PC-9 (cell line): ENCODE results near the gene DNAL4. TPM values are rescaled to one million over a fixed set of nuclear protein-coding genes. Genes with fewer than 3 reads are reported as not detected.

Experiments used
- BruUV-seq: library from RNA; stranded (reverse); fragments of 400-500 nt; replicated peaks from 2 replicates; lab custom pipeline; 2021; lab: Mats Ljungman, UMichigan
- CTCF ChIA-PET: fragments of 300-600 bp; sonication (Branson Sonifier 250); formaldehyde crosslinking; loops from one replicate; lab custom pipeline; 2022; ENCODE audit warnings: antibody characterized with exemption; lab: Charles Lee
- POLR2A ChIA-PET: fragments of 300-600 bp; sonication (Branson Sonifier 250); formaldehyde crosslinking; loops from one replicate; lab custom pipeline; 2022; ENCODE audit warnings: antibody characterized with exemption; ENCODE audit not compliant: unreplicated experiment; lab: Charles Lee
- DNase-seq, 2 experiments: peaks; one replicate each; pipeline versions ENCODE4 v3.0.0 to v3.0.0-alpha.2; 2015 to 2022; ENCODE audit warnings: mixed read lengths in 1 of 2
- H2AFZ ChIP-seq: fragments of 200-600 bp; sonication (generic); 2 replicates; pipeline ENCODE4 v1.8.1; 2017; ENCODE audit warnings: antibody characterized with exemption
- H3F3A ChIP-seq: fragments of 200-600 bp; sonication (generic); 2 replicates; pipeline ENCODE4 v1.8.1; 2017; ENCODE audit warnings: antibody characterized with exemption, mild to moderate bottlenecking, low read depth; ENCODE audit not compliant: insufficient read depth
- H3K27ac ChIP-seq: fragments of 200-600 bp; sonication (generic); 2 replicates; pipeline ENCODE4 v1.6.1; 2016; ENCODE audit warnings: mixed run types
- H3K27me3 ChIP-seq: fragments of 200-600 bp; sonication (generic); 2 replicates; pipeline ENCODE4 v1.6.1; 2016; ENCODE audit warnings: low read depth, mixed run types; ENCODE audit not compliant: insufficient read depth
- H3K36me3 ChIP-seq: fragments of 200-600 bp; sonication (generic); 2 replicates; pipeline ENCODE4 v1.6.1; 2016; ENCODE audit warnings: low read depth, mixed run types
- H3K4me1 ChIP-seq: fragments of 200-600 bp; sonication (generic); replicated peaks from 2 replicates; pipeline ENCODE4 v1.6.1; 2016; ENCODE audit warnings: mixed run types; ENCODE audit not compliant: insufficient read depth
- H3K4me2 ChIP-seq: fragments of 200-600 bp; sonication (generic); 2 replicates; pipeline ENCODE4 v1.6.1; 2017; ENCODE audit warnings: mixed run types
- H3K4me3 ChIP-seq: fragments of 200-600 bp; sonication (generic); 2 replicates; pipeline ENCODE4 v1.6.1; 2016; ENCODE audit warnings: mixed run types
- H3K79me2 ChIP-seq: fragments of 200-600 bp; sonication (generic); 2 replicates; pipeline ENCODE4 v1.6.1; 2017; ENCODE audit warnings: low read depth, mixed run types
- H3K9me2 ChIP-seq: fragments of 200-600 bp; sonication (generic); 2 replicates; pipeline ENCODE4 v1.8.1; 2017; ENCODE audit warnings: mild to moderate bottlenecking; ENCODE audit not compliant: insufficient read depth
- H3K9me3 ChIP-seq: fragments of 200-600 bp; sonication (generic); 2 replicates; pipeline ENCODE4 v1.8.1; 2016; ENCODE audit warnings: low read depth; ENCODE audit not compliant: insufficient read depth
- H4K20me1 ChIP-seq: fragments of 200-600 bp; sonication (generic); 2 replicates; pipeline ENCODE4 v1.8.1; 2017; ENCODE audit not compliant: insufficient read depth
- EZH2 ChIP-seq: fragments of 200-600 bp; sonication (generic); IDR thresholded peaks from 2 replicates; pipeline ENCODE4 v1.8.0; 2017; ENCODE audit warnings: antibody characterized with exemption, low read depth
- intact Hi-C: fragments of 100-400 bp; cut with micrococcal nuclease; formaldehyde crosslinking; loops from one replicate; pipeline ENCODE4 v1.10.0; 2022; ENCODE audit not compliant: unreplicated experiment
- total RNA-seq: library from RNA; stranded (reverse); gene quantifications from 2 replicates; pipeline ENCODE4 v1.2.3, GENCODE V29; 2021
- TF ChIP-seq, protein P1 (sequence below): fragments of 200-600 bp; sonication (generic); conservative IDR thresholded peaks from 2 replicates; pipeline ENCODE4 v1.6.1; 2017; ENCODE audit warnings: mixed run types, antibody characterized with exemption, mild to moderate bottlenecking, moderate library complexity

The DNAL4 gene
- total RNA-seq, 1 experiment from 2014 or later, result 50.3 TPM

DNA sequence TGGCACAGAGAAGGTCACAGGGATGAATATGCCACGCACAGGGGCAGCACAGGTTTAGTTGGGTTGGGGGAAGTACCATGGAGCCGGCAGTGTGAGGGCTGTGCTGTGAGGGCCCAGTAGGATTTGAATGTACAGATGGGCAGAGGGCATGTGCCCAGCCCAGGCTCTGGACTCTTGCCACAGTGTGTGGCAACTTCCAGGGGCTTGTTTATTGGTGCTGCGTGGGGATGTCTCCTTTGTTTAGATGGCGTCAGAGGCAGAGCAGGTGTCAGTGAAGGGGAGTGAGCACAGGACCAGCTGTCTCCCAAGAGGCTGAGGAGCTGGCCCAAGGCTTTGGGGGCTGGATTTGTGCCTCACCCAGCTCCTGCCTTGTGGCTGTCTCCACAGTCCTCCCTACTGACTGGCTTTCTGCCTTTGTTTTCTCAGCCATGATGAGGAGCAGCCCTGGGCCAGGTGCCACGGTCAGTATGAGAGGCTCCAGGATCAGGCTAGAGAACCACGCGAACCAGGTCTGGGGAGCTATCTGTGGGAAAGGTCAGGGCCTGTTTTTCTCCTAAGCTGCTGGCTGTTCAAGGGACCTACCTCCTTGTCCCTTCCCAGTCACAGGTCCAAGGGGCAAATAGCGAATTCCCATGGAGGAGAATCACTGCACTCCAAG is 60.1 kb downstream of the DNAL4 start:
- ChIA-PET POLR2A (interaction anchor here (0.6 to 1.1 kb wide), 3 partner anchors 30 to 401 kb away, joined by 4 to 14 read pairs (median 4); no protein-coding TSS in a partner anchor), CTCF (interaction anchor here (0.6 to 2.3 kb wide), 3 partner anchors 9 to 60 kb away, joined by 3 to 10 read pairs (median 5); no protein-coding TSS in a partner anchor)
- Histone ChIP-seq H3K79me2 (no peaks in the 10 kb centered on the region), H3K4me2 (no peak overlapping the region), H3K4me3 (no peak overlapping the region), H3K27ac (peak overlapping the region; percentile 33; the same call in 1 of the 2 replicates), H3K36me3 (peaks cover 42% of the 10 kb centered on the region), H3K9me2 (no peaks in the 10 kb centered on the region), H3K4me1 (peaks cover 7% of the 10 kb centered on the region; the same call in 1 of the 2 replicates), H4K20me1 (peaks cover 28% of the 10 kb centered on the region), H3K9me3 (no peaks in the 10 kb centered on the region), H2AFZ (no peak overlapping the region), H3F3A (peaks cover 49% of the 10 kb centered on the region), H3K27me3 (no peaks in the 10 kb centered on the region)
- no TSS peak for BruUV-seq
- DNase-seq, result no peak
- TF ChIP-seq EZH2, result no peak
- TF ChIP-seq, protein P1, sequence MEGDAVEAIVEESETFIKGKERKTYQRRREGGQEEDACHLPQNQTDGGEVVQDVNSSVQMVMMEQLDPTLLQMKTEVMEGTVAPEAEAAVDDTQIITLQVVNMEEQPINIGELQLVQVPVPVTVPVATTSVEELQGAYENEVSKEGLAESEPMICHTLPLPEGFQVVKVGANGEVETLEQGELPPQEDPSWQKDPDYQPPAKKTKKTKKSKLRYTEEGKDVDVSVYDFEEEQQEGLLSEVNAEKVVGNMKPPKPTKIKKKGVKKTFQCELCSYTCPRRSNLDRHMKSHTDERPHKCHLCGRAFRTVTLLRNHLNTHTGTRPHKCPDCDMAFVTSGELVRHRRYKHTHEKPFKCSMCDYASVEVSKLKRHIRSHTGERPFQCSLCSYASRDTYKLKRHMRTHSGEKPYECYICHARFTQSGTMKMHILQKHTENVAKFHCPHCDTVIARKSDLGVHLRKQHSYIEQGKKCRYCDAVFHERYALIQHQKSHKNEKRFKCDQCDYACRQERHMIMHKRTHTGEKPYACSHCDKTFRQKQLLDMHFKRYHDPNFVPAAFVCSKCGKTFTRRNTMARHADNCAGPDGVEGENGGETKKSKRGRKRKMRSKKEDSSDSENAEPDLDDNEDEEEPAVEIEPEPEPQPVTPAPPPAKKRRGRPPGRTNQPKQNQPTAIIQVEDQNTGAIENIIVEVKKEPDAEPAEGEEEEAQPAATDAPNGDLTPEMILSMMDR, result no peak
- intact Hi-C loops, result no loop called here

DNA sequence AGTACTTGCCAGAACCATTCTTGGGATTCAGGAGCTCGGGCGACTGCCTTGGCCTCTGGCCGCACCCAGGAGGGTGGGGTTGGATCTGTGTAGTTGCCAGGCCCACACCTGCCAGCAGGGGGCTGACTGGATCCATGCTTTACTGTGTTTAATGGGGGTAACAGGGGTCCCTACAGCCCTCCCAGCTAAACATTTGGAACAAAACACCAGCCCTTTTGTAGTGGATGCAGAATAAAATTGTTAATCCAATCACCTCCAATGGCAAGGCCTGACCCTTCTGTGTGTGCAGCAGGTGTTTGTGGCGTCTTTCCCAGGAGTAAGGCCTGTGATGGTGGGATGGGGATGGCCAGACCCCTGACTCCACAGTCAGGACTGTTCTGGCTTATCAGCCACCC is 60.6 kb downstream of the DNAL4 start:
- no peak overlapping the region for H2AFZ ChIP-seq
- DNase-seq, result peak in 1 of 2 experiments; percentile 52
- no TSS peak for BruUV-seq
- no peaks in the 10 kb centered on the region for H3K27me3 ChIP-seq
- no peaks in the 10 kb centered on the region for H3K9me2 ChIP-seq
- no peaks in the 10 kb centered on the region for H3K79me2 ChIP-seq
- H3K4me1 ChIP-seq, result peaks cover 7% of the 10 kb centered on the region; the same call in 1 of the 2 replicates
- intact Hi-C loops, result no loop called here
- peaks cover 43% of the 10 kb centered on the region for H3K36me3 ChIP-seq
- no peak overlapping the region for H3K4me3 ChIP-seq
- H3K9me3 ChIP-seq, result no peaks in the 10 kb centered on the region
- H3F3A ChIP-seq, result peaks cover 53% of the 10 kb centered on the region
- peaks cover 28% of the 10 kb centered on the region for H4K20me1 ChIP-seq
- POLR2A ChIA-PET, result interaction anchor here (0.6 to 1.1 kb wide), 2 partner anchors 23 to 35 kb away, joined by 3 to 4 read pairs; no protein-coding TSS in a partner anchor
- H3K27ac ChIP-seq, result 0 out of 2 replicates have a peak overlapping the region, but pooled peaks have one; percentile 33
- CTCF ChIA-PET, result interaction anchor here (1.2 to 2.3 kb wide), 2 partner anchors 8 to 33 kb away, joined by 3 to 10 read pairs; no protein-coding TSS in a partner anchor
- no peak for TF ChIP-seq EZH2
- TF ChIP-seq, protein P1, result peak; percentile 94
- no peak overlapping the region for H3K4me2 ChIP-seq

DNA sequence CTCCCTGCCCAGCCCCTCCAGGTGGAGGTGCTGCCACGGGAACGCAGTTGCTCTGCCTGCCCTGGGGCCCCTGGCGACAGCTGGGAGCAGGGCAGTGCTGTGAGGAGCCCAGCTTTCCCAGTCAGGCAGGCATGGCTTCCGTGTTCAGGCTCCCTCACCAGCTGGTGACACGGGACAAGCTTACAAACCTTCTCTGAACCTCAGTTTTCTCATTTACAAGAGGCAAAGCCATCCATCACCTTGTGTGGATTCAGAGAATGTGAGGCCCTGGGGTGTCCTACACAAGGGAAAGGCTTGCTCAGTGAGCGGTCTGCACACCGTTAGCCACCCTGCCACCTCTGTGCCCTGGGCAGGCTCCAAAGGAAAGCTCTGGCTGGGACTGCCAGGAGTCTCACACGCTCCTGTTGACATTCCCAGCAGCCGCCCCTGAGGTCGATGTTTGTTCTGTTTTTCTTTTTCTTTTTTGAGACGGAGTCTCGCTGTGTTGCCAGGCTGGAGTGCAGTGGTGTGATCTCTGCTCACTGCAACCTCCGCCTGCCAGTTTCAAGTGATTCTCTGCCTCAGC is 61.6 kb downstream of the DNAL4 start:
- TSS peak; percentile 1 for BruUV-seq

More for the DNA sequence above, 61.6 kb downstream of the DNAL4 start:
- ChIA-PET CTCF (interaction anchor here (2.3 kb wide), 1 partner anchor 34 kb away, joined by 10 read pairs; no protein-coding TSS in a partner anchor), POLR2A (interaction anchor here (1.1 kb wide), 1 partner anchor 36 kb away, joined by 4 read pairs; no protein-coding TSS in a partner anchor)
- intact Hi-C loops, result no loop called here
- DNase-seq, result no peak
- Histone ChIP-seq H3K4me1 (peaks cover 7% of the 10 kb centered on the region; the same call in 1 of the 2 replicates), H2AFZ (no peak overlapping the region), H3F3A (peaks cover 53% of the 10 kb centered on the region), H3K79me2 (no peaks in the 10 kb centered on the region), H3K4me2 (no peak overlapping the region), H3K27me3 (no peaks in the 10 kb centered on the region), H3K9me3 (no peaks in the 10 kb centered on the region), H4K20me1 (peaks cover 31% of the 10 kb centered on the region), H3K27ac (no peak overlapping the region), H3K4me3 (no peak overlapping the region), H3K9me2 (no peaks in the 10 kb centered on the region), H3K36me3 (peaks cover 46% of the 10 kb centered on the region)
- no peak for TF ChIP-seq EZH2
- TF ChIP-seq, protein P1, result no peak
